CMK (cell line): Measurements from ENCODE around the gene TLNRD1.

Experiments
- DNase-seq: peaks from one replicate; pipeline ENCODE4 v3.0.0-alpha.2; 2010; ENCODE audit warnings: low read depth

TLNRD1 gene

GRCh38 chr15:80978685-80979329, 21.9 kb upstream of the TLNRD1 start:
- no peak for DNase-seq

- no peak for DNase-seq
Observed at GRCh38 chr15:80979538-80980200, 21.1 kb upstream of the TLNRD1 start.

DNA sequence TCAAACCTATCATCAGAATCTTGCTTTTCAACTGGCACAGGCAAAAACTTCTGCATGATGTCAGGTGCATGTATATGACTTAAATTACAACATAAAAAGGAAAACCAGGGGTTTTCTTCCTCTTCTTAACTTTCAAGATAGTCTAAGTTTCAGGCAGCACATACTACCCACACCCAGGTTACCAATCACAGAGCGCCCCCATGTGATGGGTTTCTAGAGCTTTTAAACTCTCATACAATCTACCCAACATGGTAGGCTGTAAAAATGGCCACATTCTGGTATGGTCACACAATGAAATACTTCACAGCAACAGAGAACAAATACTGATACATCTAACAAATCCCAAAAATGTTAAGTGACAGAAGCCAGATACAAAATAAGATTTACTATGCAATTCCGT, 18.5 kb upstream of the TLNRD1 start:
- DNase-seq: no peak

- no peak for DNase-seq
Observed at GRCh38 chr15:80982839-80983238, 17.9 kb upstream of the TLNRD1 start.

DNA sequence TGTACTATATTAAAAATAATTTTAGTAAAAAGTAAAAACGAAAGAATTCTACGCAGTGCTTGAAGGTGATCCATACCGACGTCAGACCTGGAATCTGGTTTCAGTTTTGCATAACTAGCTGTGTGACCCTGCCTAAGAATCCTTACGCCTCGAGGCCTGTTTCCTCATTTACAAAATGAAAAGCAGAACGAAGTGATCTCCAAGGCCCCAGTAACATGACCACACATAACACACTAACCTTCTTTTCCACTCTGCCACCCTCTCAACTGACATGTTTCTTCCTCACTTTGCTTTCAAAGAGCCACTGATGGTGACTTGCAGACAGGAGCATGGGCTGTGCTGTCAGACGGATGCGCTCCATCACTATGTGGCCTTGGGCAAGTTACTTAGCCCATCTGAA, 15.9 kb upstream of the TLNRD1 start:
- DNase-seq: no peak

DNA sequence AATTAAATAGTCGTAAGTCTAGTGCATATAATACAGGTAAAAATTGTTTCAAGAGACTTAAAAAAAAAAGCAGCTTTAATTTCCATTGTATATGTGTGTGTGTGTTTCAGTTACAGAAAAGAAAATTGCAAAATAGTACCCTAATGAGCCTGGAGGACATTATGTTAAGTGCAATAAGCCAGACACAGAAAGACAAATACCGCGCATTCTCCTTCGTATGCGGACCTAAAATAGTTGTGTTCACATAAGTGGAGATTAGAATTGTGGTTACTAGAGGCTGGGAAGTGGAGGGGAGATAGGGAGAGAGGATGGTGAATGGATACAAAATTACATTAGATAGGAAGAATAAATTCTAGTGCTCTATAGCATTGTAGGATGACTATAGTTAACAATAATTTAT, 14.7 kb upstream of the TLNRD1 start:
- no peak for DNase-seq

GRCh38 chr15:80986487-80986886, 14.2 kb upstream of the TLNRD1 start:
- no peak for DNase-seq

- DNase-seq: no peak
Observed at GRCh38 chr15:80988148-80988796, 12.5 kb upstream of the TLNRD1 start.

DNA sequence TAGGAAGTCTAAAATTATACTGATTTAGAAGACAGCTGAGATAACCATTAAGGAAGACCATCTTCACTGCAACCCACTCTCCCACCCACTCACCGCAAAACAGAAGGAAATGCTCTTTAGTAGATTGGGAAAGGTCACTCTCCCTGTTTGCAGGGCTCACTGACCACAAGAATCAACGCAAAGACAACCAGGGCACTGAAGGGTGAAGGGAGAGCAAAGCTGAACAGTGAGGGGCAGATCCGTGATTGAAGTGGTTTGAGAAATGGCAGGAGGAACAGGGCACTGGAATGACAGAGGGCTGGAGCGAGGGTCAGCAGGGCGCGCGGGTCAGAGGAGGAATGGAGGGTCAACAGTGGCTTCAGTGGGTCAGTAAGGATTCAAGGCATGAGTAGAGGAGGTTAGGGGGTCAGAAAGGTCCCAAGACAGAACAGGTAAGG, 11.6 kb upstream of the TLNRD1 start:
- DNase-seq: peak; percentile 90

GRCh38 chr15:80989518-80990478, 10.9 kb upstream of the TLNRD1 start, which contains the start of gene MESD:
Gene MESD (minus strand): TSS chr15:80989819. CDS start chr15:80989791, 28 bp downstream.
- peak; percentile 88 for DNase-seq

DNA sequence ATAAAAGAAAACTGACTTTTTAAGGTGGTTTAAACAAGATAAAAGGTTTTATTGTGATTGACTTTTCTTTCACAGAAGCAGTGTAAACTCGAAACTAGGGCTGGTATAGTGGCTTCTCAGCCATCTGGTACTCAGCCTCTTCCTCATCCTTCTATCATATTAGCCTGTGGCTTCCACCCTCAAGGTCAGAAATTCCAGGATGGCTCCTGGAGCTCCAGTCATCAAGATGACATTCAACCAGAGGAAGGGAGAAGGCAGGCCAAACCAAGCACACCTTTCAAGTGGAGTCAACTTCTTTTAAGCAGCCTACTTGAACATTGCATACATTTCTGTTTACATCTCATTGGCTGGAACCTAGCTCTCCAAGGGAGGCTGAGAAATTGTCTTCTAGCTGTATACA, 9.8 kb upstream of the TLNRD1 start:
- DNase-seq: no peak

DNA sequence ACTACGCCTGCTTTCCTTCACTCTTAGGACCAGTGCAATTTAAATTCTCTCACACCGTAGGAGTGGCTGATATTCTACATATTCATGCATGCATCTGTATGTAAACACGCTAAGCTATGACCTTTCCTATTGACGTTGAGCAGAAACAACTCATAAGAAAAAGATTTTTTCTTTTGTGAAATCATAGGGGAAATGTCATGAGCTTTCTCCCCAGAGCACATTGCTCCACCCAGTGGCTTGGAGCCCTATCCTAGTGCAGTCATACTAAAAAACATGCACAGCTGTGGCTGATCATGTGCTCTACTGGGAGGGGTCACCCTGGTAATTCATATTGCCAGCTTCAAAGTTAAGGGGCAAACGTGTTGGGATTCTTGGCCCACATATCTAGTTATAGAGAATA, 9.3 kb upstream of the TLNRD1 start:
- DNase-seq: no peak

GRCh38 chr15:80992006-80992405, 8.7 kb upstream of the TLNRD1 start:
- DNase-seq: no peak

DNA sequence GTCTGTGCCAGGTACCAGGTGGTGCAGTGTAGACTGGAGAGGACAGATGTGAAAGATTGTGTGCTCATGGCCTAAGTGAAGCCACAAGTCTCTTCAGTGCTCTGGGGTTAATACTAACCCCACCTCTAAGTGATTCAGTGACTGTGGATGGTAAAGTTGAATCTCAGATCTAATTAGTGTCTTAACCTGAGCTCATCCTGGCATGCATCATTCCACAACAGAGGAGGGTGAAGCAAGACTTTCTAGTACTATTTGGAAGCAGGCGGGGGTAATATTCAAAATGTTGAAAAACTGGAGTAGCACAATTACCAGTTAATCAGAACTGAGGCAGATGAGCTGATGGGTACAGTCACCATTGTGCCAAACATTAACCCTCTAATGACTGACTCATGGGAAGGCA, 8.3 kb upstream of the TLNRD1 start:
- no peak for DNase-seq

DNA sequence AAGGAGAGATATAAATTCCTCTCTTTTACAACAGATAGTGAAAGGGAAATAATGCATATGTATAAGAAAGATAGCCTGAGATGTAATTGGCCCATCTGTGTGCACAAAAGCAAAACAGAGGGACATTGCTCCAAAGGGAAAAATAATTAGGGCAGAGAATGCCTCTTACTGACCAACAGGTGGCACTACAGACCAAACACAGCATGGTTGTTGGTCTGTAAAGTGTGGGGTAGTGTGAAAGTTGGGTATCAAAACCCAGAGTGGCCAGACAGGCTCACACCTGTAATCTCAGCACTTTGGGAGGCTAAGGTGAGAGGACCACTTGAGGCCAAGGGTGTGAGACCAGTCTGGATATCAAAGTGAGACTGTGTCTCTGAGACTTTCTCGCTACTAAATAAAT, 4.5 kb upstream of the TLNRD1 start:
- no peak for DNase-seq

- no peak for DNase-seq
Observed at GRCh38 chr15:80997692-80998091, 3.0 kb upstream of the TLNRD1 start.

DNA sequence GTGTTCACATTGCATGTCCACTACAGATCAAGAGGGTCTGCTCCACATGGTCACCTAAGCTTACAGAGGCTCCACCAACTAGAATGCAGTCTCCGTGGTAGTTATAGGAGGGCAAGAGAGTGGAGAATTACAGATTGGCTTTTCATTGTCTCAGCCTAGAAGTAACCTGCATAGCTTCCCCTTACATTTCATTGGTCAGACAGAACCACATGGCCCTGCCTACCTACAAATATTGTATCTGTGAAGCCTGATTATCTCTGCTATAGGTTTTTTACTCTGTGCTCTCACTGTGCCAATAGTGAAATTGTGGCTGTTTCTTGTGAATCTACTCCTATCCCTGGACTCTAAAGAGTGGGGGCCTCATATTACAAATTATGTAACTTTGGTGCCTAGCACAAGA, 2.5 kb upstream of the TLNRD1 start:
- DNase-seq: no peak

GRCh38 chr15:80999623-81000036, 1.1 kb upstream of the TLNRD1 start:
- no peak for DNase-seq

DNA sequence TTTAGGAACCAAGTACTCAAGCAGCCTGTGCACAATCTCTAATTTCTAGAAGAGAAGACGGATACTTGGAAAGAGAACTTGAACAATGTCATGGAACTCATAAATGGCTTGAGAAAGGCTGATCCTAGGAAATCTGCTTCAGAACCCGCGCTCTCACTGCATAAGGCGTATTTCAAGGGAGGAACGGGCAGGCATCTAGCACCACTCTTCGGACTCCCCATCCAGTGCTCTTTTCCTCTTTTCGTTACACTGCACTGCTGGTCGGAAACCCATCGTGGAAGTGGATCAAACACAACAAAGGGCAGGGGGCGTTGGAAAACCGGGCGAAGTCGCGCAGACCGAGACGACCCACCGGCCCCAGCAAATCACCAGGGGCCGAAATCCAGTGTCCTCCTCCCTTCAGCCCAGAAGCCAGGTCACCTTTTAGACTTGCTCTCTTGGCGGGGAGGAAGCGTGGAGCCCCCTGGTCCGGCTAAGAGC, 539 bp upstream of the TLNRD1 start:
- DNase-seq: no peak

- no peak for DNase-seq
Observed at GRCh38 chr15:81001152-81002008, 657 bp downstream of the TLNRD1 start.

DNA sequence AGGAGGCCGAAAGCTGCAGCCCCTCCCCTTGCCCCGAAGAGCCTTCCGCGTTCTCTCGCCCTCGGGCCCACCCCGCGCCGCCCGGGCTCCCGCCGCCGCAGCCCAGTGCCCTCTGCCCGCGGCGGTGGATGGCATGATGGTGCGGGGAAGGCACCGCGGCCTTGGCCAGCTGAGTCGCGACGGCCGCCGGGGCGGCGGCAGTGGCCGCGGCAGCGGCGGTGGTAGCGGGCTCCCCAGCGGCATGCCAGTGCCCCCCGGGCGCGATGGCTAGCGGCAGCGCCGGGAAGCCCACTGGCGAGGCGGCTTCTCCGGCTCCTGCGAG, 1.2 kb downstream of the TLNRD1 start:
- no peak for DNase-seq
